Panc1 (cell line): ENCODE results near the gene EFCAB3.
"Not testable (repeated sequence)": the region's sequence is repeated elsewhere in the genome, so short reads cannot be mapped to it uniquely, and the experiment has no call there.

Experiments used
- POLR2AphosphoS5 ChIP-seq: IDR thresholded peaks from 2 replicates; pipeline ENCODE4 v1.6.1; 2012; ENCODE audit warnings: mild to moderate bottlenecking, low read depth, low read length, moderate library complexity
- TCF7L2 ChIP-seq: IDR thresholded peaks from 2 replicates; pipeline ENCODE4 v1.6.1; 2011; ENCODE audit warnings: mild to moderate bottlenecking, low read depth, low read length, inconsistent platforms
- TF ChIP-seq, protein P1 (sequence below): fragments of 450-650 bp; IDR thresholded peaks from 2 replicates; pipeline ENCODE4 v1.5.1; 2017; ENCODE audit warnings: mild to moderate bottlenecking
- TF ChIP-seq, protein P2 (sequence below), 2 experiments: IDR thresholded peaks; 2 replicates each; pipeline ENCODE4 v1.6.1; 2011 to 2012; ENCODE audit warnings: low read depth in 2 of 2, control low read depth in 1 of 2, low read length in 1 of 2, mild to moderate bottlenecking in 1 of 2, moderate library complexity in 1 of 2; ENCODE audit not compliant: insufficient read depth in 1 of 2

DNA sequence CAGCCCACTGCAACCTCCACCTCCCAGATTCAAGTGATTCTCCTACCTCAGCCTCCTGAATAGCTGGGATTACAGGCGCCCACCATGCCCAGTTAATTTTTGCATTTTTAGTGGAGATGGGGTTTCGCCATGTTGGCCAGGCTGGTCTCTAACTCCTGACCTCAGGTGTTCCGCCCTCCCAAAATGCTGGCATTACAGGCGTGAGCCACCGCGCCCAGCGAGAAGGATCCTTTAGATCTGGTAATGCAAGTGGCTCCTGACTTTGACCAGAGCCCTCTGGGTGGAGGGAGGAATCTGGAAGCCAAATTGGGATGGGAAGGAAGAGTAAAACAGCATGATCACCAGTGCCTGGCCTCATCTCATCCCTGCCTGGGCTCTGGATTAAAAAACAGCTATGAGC is 84.9 kb downstream of the EFCAB3 start:
- TF ChIP-seq, protein P1, sequence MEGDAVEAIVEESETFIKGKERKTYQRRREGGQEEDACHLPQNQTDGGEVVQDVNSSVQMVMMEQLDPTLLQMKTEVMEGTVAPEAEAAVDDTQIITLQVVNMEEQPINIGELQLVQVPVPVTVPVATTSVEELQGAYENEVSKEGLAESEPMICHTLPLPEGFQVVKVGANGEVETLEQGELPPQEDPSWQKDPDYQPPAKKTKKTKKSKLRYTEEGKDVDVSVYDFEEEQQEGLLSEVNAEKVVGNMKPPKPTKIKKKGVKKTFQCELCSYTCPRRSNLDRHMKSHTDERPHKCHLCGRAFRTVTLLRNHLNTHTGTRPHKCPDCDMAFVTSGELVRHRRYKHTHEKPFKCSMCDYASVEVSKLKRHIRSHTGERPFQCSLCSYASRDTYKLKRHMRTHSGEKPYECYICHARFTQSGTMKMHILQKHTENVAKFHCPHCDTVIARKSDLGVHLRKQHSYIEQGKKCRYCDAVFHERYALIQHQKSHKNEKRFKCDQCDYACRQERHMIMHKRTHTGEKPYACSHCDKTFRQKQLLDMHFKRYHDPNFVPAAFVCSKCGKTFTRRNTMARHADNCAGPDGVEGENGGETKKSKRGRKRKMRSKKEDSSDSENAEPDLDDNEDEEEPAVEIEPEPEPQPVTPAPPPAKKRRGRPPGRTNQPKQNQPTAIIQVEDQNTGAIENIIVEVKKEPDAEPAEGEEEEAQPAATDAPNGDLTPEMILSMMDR = not testable (repeated sequence)
- not testable (repeated sequence) for TF ChIP-seq POLR2AphosphoS5, TCF7L2
- TF ChIP-seq, protein P2, sequence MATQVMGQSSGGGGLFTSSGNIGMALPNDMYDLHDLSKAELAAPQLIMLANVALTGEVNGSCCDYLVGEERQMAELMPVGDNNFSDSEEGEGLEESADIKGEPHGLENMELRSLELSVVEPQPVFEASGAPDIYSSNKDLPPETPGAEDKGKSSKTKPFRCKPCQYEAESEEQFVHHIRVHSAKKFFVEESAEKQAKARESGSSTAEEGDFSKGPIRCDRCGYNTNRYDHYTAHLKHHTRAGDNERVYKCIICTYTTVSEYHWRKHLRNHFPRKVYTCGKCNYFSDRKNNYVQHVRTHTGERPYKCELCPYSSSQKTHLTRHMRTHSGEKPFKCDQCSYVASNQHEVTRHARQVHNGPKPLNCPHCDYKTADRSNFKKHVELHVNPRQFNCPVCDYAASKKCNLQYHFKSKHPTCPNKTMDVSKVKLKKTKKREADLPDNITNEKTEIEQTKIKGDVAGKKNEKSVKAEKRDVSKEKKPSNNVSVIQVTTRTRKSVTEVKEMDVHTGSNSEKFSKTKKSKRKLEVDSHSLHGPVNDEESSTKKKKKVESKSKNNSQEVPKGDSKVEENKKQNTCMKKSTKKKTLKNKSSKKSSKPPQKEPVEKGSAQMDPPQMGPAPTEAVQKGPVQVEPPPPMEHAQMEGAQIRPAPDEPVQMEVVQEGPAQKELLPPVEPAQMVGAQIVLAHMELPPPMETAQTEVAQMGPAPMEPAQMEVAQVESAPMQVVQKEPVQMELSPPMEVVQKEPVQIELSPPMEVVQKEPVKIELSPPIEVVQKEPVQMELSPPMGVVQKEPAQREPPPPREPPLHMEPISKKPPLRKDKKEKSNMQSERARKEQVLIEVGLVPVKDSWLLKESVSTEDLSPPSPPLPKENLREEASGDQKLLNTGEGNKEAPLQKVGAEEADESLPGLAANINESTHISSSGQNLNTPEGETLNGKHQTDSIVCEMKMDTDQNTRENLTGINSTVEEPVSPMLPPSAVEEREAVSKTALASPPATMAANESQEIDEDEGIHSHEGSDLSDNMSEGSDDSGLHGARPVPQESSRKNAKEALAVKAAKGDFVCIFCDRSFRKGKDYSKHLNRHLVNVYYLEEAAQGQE (IDR thresholded peaks at IDR 0.05; ENCODE audit: insufficient read depth in 1 of 2, low read depth in 2 of 2, low read length in 1 of 2) = not testable (repeated sequence)
